DMS 273 (cell line): ENCODE results near the gene ZNF688.
A peak's percentile ranks its signal among the peaks of the same experiment; 100 is the strongest.
"Not testable (repeated sequence)": the region's sequence is repeated elsewhere in the genome, so short reads cannot be mapped to it uniquely, and the experiment has no call there.

Experiments used
- DNase-seq: peaks from one replicate; lab custom pipeline; 2025; ENCODE audit not compliant: unreplicated experiment; lab: John Stamatoyannopoulos, UW

Gene ZNF688

GRCh38 chr16:30571445-30572322, at the start of gene ZNF688:
ZNF688 (minus strand) TSS chr16:30571714; CDS start chr16:30571629, 85 bp downstream.
- DNase-seq = peak; percentile 98

GRCh38 chr16:30620169-30620568, 48.7 kb upstream of the ZNF688 start:
- no peak for DNase-seq

GRCh38 chr16:30619638-30620037, 48.1 kb upstream of the ZNF688 start:
- no peak for DNase-seq

GRCh38 chr16:30619202-30619601, 47.7 kb upstream of the ZNF688 start:
- no peak for DNase-seq

GRCh38 chr16:30615358-30616091, 44.0 kb upstream of the ZNF688 start:
- DNase-seq = peak; percentile 64

GRCh38 chr16:30609926-30610839, 38.7 kb upstream of the ZNF688 start, which contains the start of gene ZNF689:
ZNF689 (minus strand) TSS chr16:30610389; CDS start chr16:30610041, 348 bp downstream.
- DNase-seq = peak; percentile 98

- DNase-seq = peak; percentile 74
Observed at GRCh38 chr16:30609002-30609925, 37.8 kb upstream of the ZNF688 start.

- DNase-seq = no peak
Observed at GRCh38 chr16:30606004-30606403, 34.5 kb upstream of the ZNF688 start.

GRCh38 chr16:30605158-30605557, 33.6 kb upstream of the ZNF688 start:
- DNase-seq = no peak

- no peak for DNase-seq
Observed at GRCh38 chr16:30604316-30604947, 32.9 kb upstream of the ZNF688 start.

GRCh38 chr16:30603945-30604315, 32.4 kb upstream of the ZNF688 start:
- no peak for DNase-seq

GRCh38 chr16:30602616-30603277, 31.2 kb upstream of the ZNF688 start:
- DNase-seq = no peak

- DNase-seq = no peak
Observed at GRCh38 chr16:30601966-30602365, 30.5 kb upstream of the ZNF688 start.

GRCh38 chr16:30600929-30601328, 29.4 kb upstream of the ZNF688 start:
- no peak for DNase-seq

- DNase-seq = no peak
Observed at GRCh38 chr16:30600215-30600614, 28.7 kb upstream of the ZNF688 start.

GRCh38 chr16:30592871-30593270, 21.4 kb upstream of the ZNF688 start:
- no peak for DNase-seq

- DNase-seq = not testable (repeated sequence)
Observed at GRCh38 chr16:30590869-30591268, 19.4 kb upstream of the ZNF688 start.

GRCh38 chr16:30589582-30589981, 18.1 kb upstream of the ZNF688 start:
- not testable (repeated sequence) for DNase-seq

GRCh38 chr16:30588651-30589050, 17.1 kb upstream of the ZNF688 start:
- no peak for DNase-seq
